Psoas muscle (tissue), 7 donors: Measurements from ENCODE around the gene ZNF776. TPM values are rescaled to one million over a fixed set of nuclear protein-coding genes. Genes with fewer than 3 reads are reported as not detected.

Experiments used
- polyA plus RNA-seq, 3 donors: library from polyadenylated mRNA; stranded (reverse); fragments of 200-250 nt; gene quantifications; one replicate each; pipeline ENCODE4 v1.2.3, GENCODE V29; 2013
- total RNA-seq, 4 donors: library from RNA; stranded (reverse); fragmentation: NEBNext Ultra II Directional in 2 of 4; extraction: Animal tissue kit (Norgen Biotek cat#: 25700) in 2 of 4; gene quantifications; one replicate each; pipeline versions ENCODE4 v1.2.1 to v1.2.4, GENCODE V29; 2021 to 2023
- donor health status: healthy with polysubstance abuse.
- donor health status: DM: no; HTN: no; CAD: no; lungs with moderate emphysema.
- donor health status: Bipolar disorder and iron deficiency.
- donor health status: healthy.
- donor health status: DM: no; HTN: no; CAD: no.
- donor health status: DM: no; HTN: no; CAD: no.
- donor health status: DM: yes; HTN: yes; CAD: no.

ZNF776 gene
- total and polyA plus RNA-seq, 7 donors = 3.6 to 15.5 (median 8.9) TPM

Other genes starting within 250 kb of the ZNF776 start
- 1 to 10 TPM; 2.7 to 5.7 (median 4.4) TPM for gene ZNF773, start 246.9 kb upstream of the ZNF776 start, total RNA-seq
- gene ZNF773, start 246.9 kb upstream of the ZNF776 start, polyA plus RNA-seq = 1 to 10 TPM; 2.3 to 7.5 (median 3.0) TPM
- gene ZNF549, start 219.5 kb upstream of the ZNF776 start, total RNA-seq = 1 to 10 TPM; 1.5 to 4.0 (median 2.3) TPM
- 1 to 10 TPM; 1.4 to 4.6 (median 2.6) TPM for gene ZNF549, start 219.5 kb upstream of the ZNF776 start, polyA plus RNA-seq
- gene ZNF550, start 187.0 kb upstream of the ZNF776 start, total RNA-seq = 1 to 10 TPM; 2.1 to 4.9 (median 4.6) TPM
- gene ZNF550, start 187.0 kb upstream of the ZNF776 start, polyA plus RNA-seq = 1 to 10 TPM; 1.5 to 5.0 (median 2.9) TPM
- 1 to 10 TPM; 2.1 to 4.0 (median 2.4) TPM for gene ZNF416, start 167.9 kb upstream of the ZNF776 start, total RNA-seq
- gene ZNF416, start 167.9 kb upstream of the ZNF776 start, polyA plus RNA-seq = 1 to 10 TPM; 1.9 to 2.9 (median 2.3) TPM
- 1 to 10 TPM in 2 of 4 donors, under 1 TPM in 2; 0.74 to 2.9 (median 1.3) TPM for gene ZIK1, start 162.7 kb upstream of the ZNF776 start, total RNA-seq
- 1 to 10 TPM in 2 of 3 donors, under 1 TPM in 1; 0.72 to 4.4 (median 2.5) TPM for gene ZIK1, start 162.7 kb upstream of the ZNF776 start, polyA plus RNA-seq
- gene ZNF530, start 146.9 kb upstream of the ZNF776 start, total RNA-seq = 1 to 10 TPM in 3 of 4 donors, under 1 TPM in 1; 0.81 to 2.9 (median 2.0) TPM
- 10 to 100 TPM in 1 of 3 donors, 1 to 10 TPM in 2; 1.7 to 11.7 (median 2.4) TPM for gene ZNF530, start 146.9 kb upstream of the ZNF776 start, polyA plus RNA-seq
- gene ZNF134, start 132.6 kb upstream of the ZNF776 start, total RNA-seq = 1 to 10 TPM; 5.4 to 8.1 (median 7.5) TPM
- 1 to 10 TPM; 3.4 to 8.6 (median 4.4) TPM for gene ZNF134, start 132.6 kb upstream of the ZNF776 start, polyA plus RNA-seq
- gene ZNF211, start 113.6 kb upstream of the ZNF776 start, total RNA-seq = 1 to 10 TPM; 1.6 to 6.9 (median 4.9) TPM
- 1 to 10 TPM; 2.9 to 4.9 (median 3.3) TPM for gene ZNF211, start 113.6 kb upstream of the ZNF776 start, polyA plus RNA-seq
- gene ZSCAN4, start 77.9 kb upstream of the ZNF776 start, total RNA-seq = not detected
- under 1 TPM in 1 of 3 donors, not detected in 2; 0.03 TPM for gene ZSCAN4, start 77.9 kb upstream of the ZNF776 start, polyA plus RNA-seq
- gene ZNF551, start 64.8 kb upstream of the ZNF776 start, total RNA-seq = 1 to 10 TPM; 1.4 to 2.6 (median 2.0) TPM
- 1 to 10 TPM; 1.5 to 2.5 (median 1.9) TPM for gene ZNF551, start 64.8 kb upstream of the ZNF776 start, polyA plus RNA-seq
- 1 to 10 TPM; 1.1 to 2.8 (median 2.2) TPM for gene ZNF154, start 37.6 kb upstream of the ZNF776 start, total RNA-seq
- gene ZNF154, start 37.6 kb upstream of the ZNF776 start, polyA plus RNA-seq = 1 to 10 TPM in 1 of 3 donors, under 1 TPM in 2; 0.61 to 1.4 (median 0.68) TPM
- gene ZNF671, start 19.2 kb upstream of the ZNF776 start, total RNA-seq = 1 to 10 TPM; 3.4 to 8.8 (median 5.8) TPM
- gene ZNF671, start 19.2 kb upstream of the ZNF776 start, polyA plus RNA-seq = 1 to 10 TPM; 3.1 to 5.1 (median 3.1) TPM
- 10 to 100 TPM; 10.9 to 14.1 (median 12.1) TPM for gene ZNF586, start 22.9 kb downstream of the ZNF776 start, total RNA-seq
- 10 to 100 TPM in 1 of 3 donors, 1 to 10 TPM in 2; 7.1 to 10.5 (median 8.6) TPM for gene ZNF586, start 22.9 kb downstream of the ZNF776 start, polyA plus RNA-seq
- gene ZNF552, start 68.1 kb downstream of the ZNF776 start, total RNA-seq = 1 to 10 TPM; 1.2 to 4.1 (median 2.4) TPM
- gene ZNF552, start 68.1 kb downstream of the ZNF776 start, polyA plus RNA-seq = 1 to 10 TPM; 1.8 to 6.1 (median 3.5) TPM
- 1 to 10 TPM; 3.9 to 7.9 (median 5.9) TPM for gene ZNF587B, start 83.5 kb downstream of the ZNF776 start, total RNA-seq
- gene ZNF587B, start 83.5 kb downstream of the ZNF776 start, polyA plus RNA-seq = 1 to 10 TPM; 1.4 to 7.0 (median 3.9) TPM
- 10 to 100 TPM; 14.0 to 15.3 (median 14.9) TPM for gene ZNF587, start 103.0 kb downstream of the ZNF776 start, total RNA-seq
- 10 to 100 TPM in 1 of 3 donors, 1 to 10 TPM in 2; 2.5 to 11.2 (median 4.6) TPM for gene ZNF587, start 103.0 kb downstream of the ZNF776 start, polyA plus RNA-seq
- gene ZNF814, start 142.2 kb downstream of the ZNF776 start, total RNA-seq = 1 to 10 TPM; 5.3 to 9.6 (median 8.6) TPM
- 10 to 100 TPM in 1 of 3 donors, 1 to 10 TPM in 2; 7.8 to 12.1 (median 8.7) TPM for gene ZNF814, start 142.2 kb downstream of the ZNF776 start, polyA plus RNA-seq
- gene ZNF417, start 169.8 kb downstream of the ZNF776 start, total RNA-seq = 1 to 10 TPM; 3.8 to 9.5 (median 7.4) TPM
- gene ZNF417, start 169.8 kb downstream of the ZNF776 start, polyA plus RNA-seq = 1 to 10 TPM; 1.5 to 5.2 (median 1.8) TPM
- gene ZNF418, start 188.6 kb downstream of the ZNF776 start, total RNA-seq = 1 to 10 TPM; 2.7 to 6.1 (median 3.1) TPM
- gene ZNF418, start 188.6 kb downstream of the ZNF776 start, polyA plus RNA-seq = 1 to 10 TPM in 2 of 3 donors, under 1 TPM in 1; 0.68 to 1.7 (median 1.6) TPM
- 1 to 10 TPM; 1.6 to 3.7 (median 2.3) TPM for gene ZNF256, start 200.9 kb downstream of the ZNF776 start, total RNA-seq
- gene ZNF256, start 200.9 kb downstream of the ZNF776 start, polyA plus RNA-seq = 1 to 10 TPM; 1.9 to 2.5 (median 2.1) TPM
- gene C19orf18, start 227.7 kb downstream of the ZNF776 start, total RNA-seq = under 1 TPM; 0.49 to 0.83 (median 0.58) TPM
- 1 to 10 TPM in 1 of 3 donors, under 1 TPM in 2; 0.26 to 1.4 (median 0.30) TPM for gene C19orf18, start 227.7 kb downstream of the ZNF776 start, polyA plus RNA-seq